CD14-positive monocyte (primary cell): ENCODE results near the gene CDCA4. TPM values are rescaled to one million over a fixed set of nuclear protein-coding genes. Genes with fewer than 3 reads are reported as not detected.
A peak's percentile ranks its signal among the peaks of the same experiment; 100 is the strongest.

Experiments used
- DNase-seq, 3 donors: peaks; one replicate each; pipeline ENCODE4 v3.0.0-alpha.2; 2011 to 2022
- H2AFZ ChIP-seq: 2 replicates; pipeline ENCODE4 v1.6.0; 2012; ENCODE audit warnings: mild to moderate bottlenecking, low read depth, low read length, inconsistent platforms; ENCODE audit not compliant: insufficient read depth, poor library complexity, severe bottlenecking
- H3K27ac ChIP-seq, 2 donors: 1 replicate in 1 of 2; 2 replicates in 1 of 2; pipeline ENCODE4 v1.5.1; 2012 to 2013; ENCODE audit warnings: low read length in 2 of 2, control low read depth in 1 of 2, inconsistent platforms in 1 of 2, low read depth in 1 of 2, mild to moderate bottlenecking in 1 of 2
- H3K27me3 ChIP-seq, 2 donors: one replicate each; pipeline versions ENCODE4 v1.6.0 to v1.6.1; 2011 to 2013; ENCODE audit warnings: low read length in 2 of 2; ENCODE audit not compliant: control insufficient read depth in 2 of 2, insufficient read depth in 2 of 2
- H3K36me3 ChIP-seq, 2 donors: replicated peaks in 1 of 2; 1 replicate in 1 of 2; 2 replicates in 1 of 2; pipeline versions ENCODE4 v1.5.1 to v1.6.1; 2012 to 2013; ENCODE audit warnings: low read length in 2 of 2, control low read depth in 1 of 2, inconsistent platforms in 1 of 2, mild to moderate bottlenecking in 1 of 2; ENCODE audit not compliant: insufficient read depth in 2 of 2, control insufficient read depth in 1 of 2
- H3K4me1 ChIP-seq, 2 donors: 1 replicate in 1 of 2; 2 replicates in 1 of 2; pipeline versions ENCODE4 v1.5.1 to v1.6.1; 2012 to 2013; ENCODE audit warnings: low read length in 2 of 2, control low read depth in 1 of 2, inconsistent platforms in 1 of 2, mild to moderate bottlenecking in 1 of 2, moderate library complexity in 1 of 2; ENCODE audit not compliant: insufficient read depth in 2 of 2, control insufficient read depth in 1 of 2
- H3K4me2 ChIP-seq: replicated peaks from 2 replicates; pipeline ENCODE3; 2012; ENCODE audit warnings: low read length, moderate library complexity, mild to moderate bottlenecking; ENCODE audit not compliant: poor library complexity, severe bottlenecking; ENCODE audit errors: extremely low read depth
- H3K4me3 ChIP-seq, 3 experiments: fragments of 200-600 bp in 1 of 3; sonication (generic) in 1 of 3; replicated peaks in 1 of 3; 1 replicate in 2 of 3; 2 replicates in 1 of 3; pipeline ENCODE4 v1.5.1; 2011 to 2013; ENCODE audit warnings: low read length in 3 of 3, mild to moderate bottlenecking in 3 of 3, control low read depth in 2 of 3, low read depth in 2 of 3, inconsistent platforms in 1 of 3, moderate library complexity in 1 of 3
- H3K79me2 ChIP-seq: 2 replicates; pipeline ENCODE4 v1.6.0; 2012; ENCODE audit warnings: mild to moderate bottlenecking, control low read depth, inconsistent platforms, low read length, moderate library complexity; ENCODE audit not compliant: insufficient read depth
- H3K9ac ChIP-seq: 2 replicates; pipeline ENCODE4 v1.6.0; 2017; ENCODE audit warnings: low read length, mild to moderate bottlenecking; ENCODE audit not compliant: insufficient read depth, poor library complexity, severe bottlenecking
- H3K9me3 ChIP-seq, 2 donors: replicated peaks in 1 of 2; 1 replicate in 1 of 2; 2 replicates in 1 of 2; pipeline versions ENCODE4 v1.5.1 to v1.6.1; 2012 to 2013; ENCODE audit warnings: low read length in 2 of 2, control low read depth in 1 of 2; ENCODE audit not compliant: control insufficient read depth in 1 of 2, insufficient read depth in 1 of 2
- H4K20me1 ChIP-seq: 2 replicates; pipeline ENCODE4 v1.6.0; 2012; ENCODE audit warnings: mild to moderate bottlenecking, low read length, control low read depth, moderate library complexity; ENCODE audit not compliant: insufficient read depth
- H3K27ac Mint-ChIP-seq, 7 donors: one replicate each; pipeline ENCODE4 v1.8.0; 2020; ENCODE audit warnings: mild to moderate bottlenecking in 7 of 7, mixed read lengths in 7 of 7, moderate library complexity in 6 of 7, inconsistent platforms in 2 of 7
- H3K27me3 Mint-ChIP-seq, 3 donors: one replicate each; pipeline ENCODE4 v1.8.0; 2021 to 2022; ENCODE audit warnings: low read depth in 3 of 3, mild to moderate bottlenecking in 3 of 3, mixed read lengths in 3 of 3, moderate library complexity in 3 of 3, inconsistent platforms in 1 of 3
- H3K36me3 Mint-ChIP-seq, 2 donors: one replicate each; pipeline ENCODE4 v1.8.0; 2020; ENCODE audit warnings: mixed read lengths in 2 of 2, inconsistent platforms in 1 of 2, mild to moderate bottlenecking in 1 of 2
- H3K4me1 Mint-ChIP-seq: one replicate; pipeline ENCODE4 v1.8.0; 2020; ENCODE audit warnings: mild to moderate bottlenecking, mixed read lengths
- H3K4me3 Mint-ChIP-seq, 2 donors: one replicate each; pipeline ENCODE4 v1.8.0; 2020; ENCODE audit warnings: mild to moderate bottlenecking in 2 of 2, mixed read lengths in 2 of 2, moderate library complexity in 1 of 2
- H3K9me3 Mint-ChIP-seq, 7 donors: one replicate each; pipeline ENCODE4 v1.8.0; 2020 to 2022; ENCODE audit warnings: mixed read lengths in 7 of 7, mild to moderate bottlenecking in 6 of 7, moderate library complexity in 6 of 7, inconsistent platforms in 2 of 7
- CTCF ChIP-seq: fragments of 200-600 bp; IDR thresholded peaks from one replicate; pipeline ENCODE4 v1.8.0; 2022; ENCODE audit warnings: antibody characterized with exemption, mild to moderate bottlenecking
- WGBS: methylation state at CpG from one replicate; pipeline ENCODE4 v1.1.5; 2013; ENCODE audit warnings: missing lambda C conversion rate; ENCODE audit not compliant: insufficient coverage; 5-methylcytosine and 5-hydroxymethylcytosine counted together
- intact Hi-C, 2 donors: fragments of 100-400 bp; cut with micrococcal nuclease; formaldehyde crosslinking; loops; one replicate each; pipeline versions ENCODE4 v1.15.0 to v1.15.1; 2023
- polyA plus RNA-seq, 3 donors: library from polyadenylated mRNA; depleted of rRNA in 1 of 3; unstranded in 2 of 3; stranded (reverse) in 1 of 3; fragments of 300-500 nt in 2 of 3; fragments of >200 nt in 1 of 3; fragmentation: Illumina TruSeq in 2 of 3; gene quantifications; 1 replicate in 2 of 3; 2 replicates in 1 of 3; pipeline ENCODE4 v1.2.3, GENCODE V29; 2012 to 2021

Gene CDCA4
- polyA plus RNA-seq, 3 donors, result 8.6 to 12.0 (median 11.6) TPM

GRCh38 chr14:104968541-104969401, 52.1 kb downstream of the CDCA4 start:
- WGBS, result 91% methylated on average over 20 of the region's 21 CpGs
- Histone ChIP-seq H3K4me3 (no peak overlapping the region), H3K9ac (no peak overlapping the region), H3K36me3 (no peaks in the 10 kb centered on the region), H4K20me1 (no peaks in the 10 kb centered on the region), H3K27ac (no peak overlapping the region), H2AFZ (no peak overlapping the region), H3K4me2 (no peak overlapping the region), H3K4me1 (no peaks in the 10 kb centered on the region), H3K27me3 (peaks cover 2 to 23% of the 10 kb centered on the region in 2 donors), H3K79me2 (no peaks in the 10 kb centered on the region), H3K9me3 (no peaks in the 10 kb centered on the region)
- Mint-ChIP-seq H3K4me3 (peak overlapping the region in 1 of 2 donors; percentile 55), H3K9me3 (no peaks in the 10 kb centered on the region), H3K4me1 (peaks cover 4% of the 10 kb centered on the region), H3K36me3 (no peaks in the 10 kb centered on the region), H3K27ac (no peak overlapping the region), H3K27me3 (peaks cover 20 to 35% (median 29%) of the 10 kb centered on the region in 3 donors)
- DNase-seq, result peak in 1 of 3 donors; percentile 4
- intact Hi-C loops, result no loop called here
- no peak for TF ChIP-seq CTCF

GRCh38 chr14:104968153-104968527, 52.7 kb downstream of the CDCA4 start:
- DNase-seq, result no peak
- Histone ChIP-seq H4K20me1 (no peaks in the 10 kb centered on the region), H3K4me3 (no peak overlapping the region), H3K79me2 (no peaks in the 10 kb centered on the region), H3K4me2 (no peak overlapping the region), H3K4me1 (no peaks in the 10 kb centered on the region), H3K27me3 (peaks cover 2 to 23% of the 10 kb centered on the region in 2 donors), H3K9ac (no peak overlapping the region), H2AFZ (no peak overlapping the region), H3K36me3 (no peaks in the 10 kb centered on the region), H3K27ac (no peak overlapping the region), H3K9me3 (no peaks in the 10 kb centered on the region)
- Mint-ChIP-seq H3K27me3 (peaks cover 20 to 38% (median 29%) of the 10 kb centered on the region in 3 donors), H3K4me1 (peaks cover 4% of the 10 kb centered on the region), H3K36me3 (no peaks in the 10 kb centered on the region), H3K4me3 (peak overlapping the region in 1 of 2 donors; percentile 63), H3K27ac (no peak overlapping the region), H3K9me3 (peaks cover 0 to 3% (median 0%) of the 10 kb centered on the region in 7 donors)
- TF ChIP-seq CTCF, result no peak
- 15% methylated on average over 9 of the region's 12 CpGs for WGBS
- intact Hi-C loops, result no loop called here
